SK-N-SH treated with all-trans-retinoic acid at 6 μM for 48 hours (cell line): ENCODE measurements around the gene IGF2R.

Experiments
- ATAC-seq: fragments of 200-7000 bp; cut with Tn5 transposase; 3 replicates; pipeline ENCODE4 v1.9.1; 2020; ENCODE audit warnings: mild to moderate bottlenecking, moderate library complexity
- ARNTL ChIP-seq: fragments of 450-650 bp; formaldehyde crosslinking; IDR thresholded peaks from 2 replicates; pipeline ENCODE4 v1.5.0; 2020; ENCODE audit warnings: low read depth, mild to moderate bottlenecking, moderate library complexity, borderline replicate concordance
- BACH2 ChIP-seq: fragments of 250-450 bp; sonication (Bioruptor Pico); IDR thresholded peaks from 2 replicates; pipeline ENCODE4 v1.9.0; 2021; ENCODE audit warnings: mild to moderate bottlenecking, borderline replicate concordance
- CREB5 ChIP-seq: fragments of 250-450 bp; sonication (Bioruptor Pico); IDR thresholded peaks from 2 replicates; pipeline ENCODE4 v1.5.1; 2020; ENCODE audit warnings: low read depth, mild to moderate bottlenecking, moderate library complexity
- CSDC2 ChIP-seq: fragments of 250-450 bp; sonication (Bioruptor Pico); IDR thresholded peaks from 2 replicates; pipeline ENCODE4 v1.5.0; 2020; ENCODE audit warnings: mild to moderate bottlenecking, moderate library complexity
- CSRNP3 ChIP-seq: fragments of 250-450 bp; sonication (Bioruptor Pico); IDR thresholded peaks from 2 replicates; pipeline ENCODE4 v1.5.1; 2021; ENCODE audit warnings: mild to moderate bottlenecking, moderate library complexity
- ESRRG ChIP-seq: fragments of 250-450 bp; sonication (Bioruptor Pico); IDR thresholded peaks from 2 replicates; pipeline ENCODE4 v1.6.1; 2021; ENCODE audit warnings: mild to moderate bottlenecking
- GLIS3 ChIP-seq: fragments of 250-450 bp; sonication (Bioruptor Pico); IDR thresholded peaks from 2 replicates; pipeline ENCODE4 v1.5.0; 2020; ENCODE audit warnings: mild to moderate bottlenecking, moderate library complexity
- OSR1 ChIP-seq: fragments of 250-450 bp; sonication (Bioruptor Pico); IDR thresholded peaks from 2 replicates; pipeline ENCODE4 v1.8.0; 2022; ENCODE audit warnings: moderate library complexity, mild to moderate bottlenecking, inconsistent platforms
- PATZ1 ChIP-seq: fragments of 250-450 bp; sonication (Bioruptor Pico); IDR thresholded peaks from 2 replicates; pipeline ENCODE4 v1.8.0; 2020; ENCODE audit warnings: mild to moderate bottlenecking, moderate library complexity, borderline replicate concordance
- POU6F1 ChIP-seq: fragments of 250-450 bp; sonication (Bioruptor Pico); IDR thresholded peaks from 2 replicates; pipeline ENCODE4 v1.8.0; 2021; ENCODE audit warnings: low read depth, mild to moderate bottlenecking, moderate library complexity, borderline replicate concordance
- RARB ChIP-seq: fragments of 250-450 bp; sonication (Bioruptor Pico); IDR thresholded peaks from 2 replicates; pipeline ENCODE4 v1.8.0; 2021; ENCODE audit warnings: mild to moderate bottlenecking, moderate library complexity
- SNAI2 ChIP-seq: fragments of 250-450 bp; sonication (Bioruptor Pico); IDR thresholded peaks from 2 replicates; pipeline ENCODE4 v1.5.0; 2020; ENCODE audit warnings: mild to moderate bottlenecking, moderate library complexity
- TCF4 ChIP-seq: fragments of 250-450 bp; sonication (Bioruptor Pico); IDR thresholded peaks from 2 replicates; pipeline ENCODE4 v1.8.0; 2021; ENCODE audit warnings: mild to moderate bottlenecking, moderate library complexity, borderline replicate concordance
- TOX ChIP-seq: fragments of 250-450 bp; sonication (Bioruptor Pico); IDR thresholded peaks from 2 replicates; pipeline ENCODE4 v1.8.0; 2021; ENCODE audit warnings: mild to moderate bottlenecking, moderate library complexity, borderline replicate concordance
- TSHZ2 ChIP-seq: fragments of 250-450 bp; sonication (Bioruptor Pico); IDR thresholded peaks from 2 replicates; pipeline ENCODE4 v1.5.0; 2020; ENCODE audit warnings: mild to moderate bottlenecking, moderate library complexity
- ZFP3 ChIP-seq: fragments of 250-450 bp; sonication (Bioruptor Pico); IDR thresholded peaks from 2 replicates; pipeline ENCODE4 v1.5.0; 2020; ENCODE audit warnings: mild to moderate bottlenecking, moderate library complexity
- ZFP30 ChIP-seq: fragments of 450-650 bp; formaldehyde crosslinking; IDR thresholded peaks from 2 replicates; pipeline ENCODE4 v1.5.0; 2022; ENCODE audit warnings: mild to moderate bottlenecking, moderate library complexity
- ZNF565 ChIP-seq: fragments of 450-650 bp; formaldehyde crosslinking; conservative IDR thresholded peaks from 2 replicates; pipeline ENCODE4 v1.5.0; 2020; ENCODE audit warnings: low read depth, mild to moderate bottlenecking, moderate library complexity
- ZNF70 ChIP-seq: fragments of 450-650 bp; formaldehyde crosslinking; IDR thresholded peaks from 2 replicates; pipeline ENCODE4 v1.5.0; 2020; ENCODE audit warnings: mild to moderate bottlenecking, moderate library complexity
- ZNF8 ChIP-seq: fragments of 450-650 bp; formaldehyde crosslinking; IDR thresholded peaks from 2 replicates; pipeline ENCODE4 v1.5.0; 2020; ENCODE audit warnings: mild to moderate bottlenecking, moderate library complexity

IGF2R gene

GRCh38 chr6:160027076-160027475, 58.2 kb downstream of the IGF2R start:
- no peak for ATAC-seq
- no peak for TF ChIP-seq CREB5 (CRISPR knock-in tag)
- no peak for TF ChIP-seq OSR1
- TF ChIP-seq CSDC2, result no peak
- no peak for TF ChIP-seq ZFP30 (CRISPR knock-in tag)
- no peak for TF ChIP-seq ZNF565 (CRISPR knock-in tag)
- TF ChIP-seq ZNF70 (CRISPR knock-in tag), result no peak
- TF ChIP-seq ZNF8, result no peak
- TF ChIP-seq BACH2, result no peak

GRCh38 chr6:160027931-160028330, 59.0 kb downstream of the IGF2R start:
- ATAC-seq, result no peak
- no peak for TF ChIP-seq ARNTL (CRISPR knock-in tag)
- no peak for TF ChIP-seq TOX (CRISPR knock-in tag)
- TF ChIP-seq ESRRG (CRISPR knock-in tag), result no peak
- TF ChIP-seq GLIS3 (CRISPR knock-in tag), result no peak
- TF ChIP-seq SNAI2 (CRISPR knock-in tag), result no peak
- no peak for TF ChIP-seq ZFP30 (CRISPR knock-in tag)
- TF ChIP-seq ZFP3 (CRISPR knock-in tag), result no peak
- TF ChIP-seq CSRNP3 (CRISPR knock-in tag), result no peak
- TF ChIP-seq POU6F1 (CRISPR knock-in tag), result no peak
- no peak for TF ChIP-seq OSR1
- no peak for TF ChIP-seq TSHZ2
- TF ChIP-seq CREB5 (CRISPR knock-in tag), result no peak

- no peak for ATAC-seq
- TF ChIP-seq PATZ1 (CRISPR knock-in tag) (no peak), CSDC2 (no peak), TCF4 (CRISPR knock-in tag) (no peak), ZNF70 (CRISPR knock-in tag) (no peak), TOX (CRISPR knock-in tag) (no peak), RARB (CRISPR knock-in tag) (no peak)
These were observed 59.8 kb downstream of the IGF2R start for GRCh38 chr6:160028487-160029275.
